ENCODE data around the gene SNU13. TPM values are rescaled to one million over a fixed set of nuclear protein-coding genes. Genes with fewer than 3 reads are reported as not detected.
"Not testable (repeated sequence)": the region's sequence is repeated elsewhere in the genome, so short reads cannot be mapped to it uniquely, and the experiment has no call there.

The SNU13 gene
- total and polyA plus RNA-seq, 2 donors (not counting 1 experiment from before 2014, with no cell fraction given), result 99.0 to 114 TPM

DNA sequence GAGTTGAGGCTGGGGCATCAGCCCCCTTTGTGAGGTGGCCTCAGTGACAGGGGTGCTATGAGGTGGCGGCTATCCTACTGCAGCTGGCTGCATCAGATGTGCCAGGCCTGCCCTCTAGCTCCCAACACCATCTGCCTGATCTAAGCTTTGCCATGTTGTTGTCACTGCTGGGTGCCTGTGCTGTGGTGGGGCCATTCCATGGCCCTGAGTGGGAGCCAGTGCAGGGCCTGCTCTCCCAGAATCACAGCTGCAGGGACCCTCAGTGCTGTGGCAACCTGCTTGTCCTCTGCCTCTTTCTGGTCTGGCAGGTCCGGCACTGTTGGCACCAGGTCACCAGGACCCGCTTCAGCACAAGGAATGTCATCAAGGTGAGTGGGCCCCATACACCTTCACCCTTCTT lies 1.8 kb upstream of the SNU13 start:
- CTCF ChIA-PET, result interaction anchor here (1.0 kb wide), 1 partner anchor 251 kb away, joined by 3 read pairs; no protein-coding TSS in a partner anchor

GRCh38 chr22:41687901-41688364 lies 734 bp downstream of the SNU13 start:
- Mint-ChIP-seq H3K27me3 (no peaks in the 10 kb centered on the region), H3K4me3 (peak overlapping the region; percentile 91), H3K9me3 (ENCODE audit: insufficient read depth) (no peaks in the 10 kb centered on the region), H3K4me1 (peaks cover 32% of the 10 kb centered on the region), H3K27ac (peak overlapping the region; percentile 97)
- H4K20me1 ChIP-seq (ENCODE audit: control insufficient read depth, insufficient read depth, low read length, poor library complexity, severe bottlenecking), result peaks cover 15% of the 10 kb centered on the region
- no peaks in the 10 kb centered on the region for H3K27me3 ChIP-seq (replicated peaks in 1 of 4; ENCODE audit: control extremely low read depth in 1 of 4, control insufficient read depth in 3 of 4, insufficient read depth in 4 of 4, low read length in 3 of 4)
- POLR2A ChIA-PET, result interaction anchor here (0.5 to 2.0 kb wide), 11 partner anchors 11 to 1332 kb away, joined by 3 to 11 read pairs (median 6); partner anchors contain the start of genes MEI1, NDUFA6, PMM1 and SREBF2
- CTCF ChIA-PET, result interaction anchor here (0.9 to 4.3 kb wide), 3 partner anchors 10 to 253 kb away, joined by 3 to 36 read pairs (median 6); partner anchors contain the start of gene MEI1
- H3K9ac ChIP-seq (ENCODE audit: low read length), result peak overlapping the region; percentile 93
- peak overlapping the region; percentile 92 to 96 for H3K27ac ChIP-seq (ENCODE audit: low read length in 2 of 2)
- H3K4me2 ChIP-seq (replicated peaks; ENCODE audit: low read depth, low read length, poor library complexity, severe bottlenecking), result peak overlapping the region; percentile 94
- intact Hi-C loops (cut with micrococcal nuclease), result loop anchor here (1.0 to 5.0 kb wide), 5 partner anchors 9 to 306 kb away; partner anchors contain the start of genes CCDC134 and TEF
- H3K9me3 ChIP-seq (ENCODE audit: control extremely low read depth in 1 of 3, control insufficient read depth in 2 of 3, insufficient read depth in 1 of 3, low read length in 2 of 3), result no peaks in the 10 kb centered on the region
- no peaks in the 10 kb centered on the region for H3K36me3 ChIP-seq (replicated peaks in 1 of 2; ENCODE audit: control extremely low read depth in 1 of 2, control insufficient read depth in 1 of 2, extremely low read depth in 1 of 2, insufficient read depth in 2 of 2, low read length in 1 of 2)
- DNase-seq, result peak; percentile 54
- H2AFZ ChIP-seq (ENCODE audit: insufficient read depth, low read depth, low read length, poor library complexity, severe bottlenecking), result peak overlapping the region; percentile 69
- H3K79me2 ChIP-seq (ENCODE audit: control insufficient read depth, insufficient read depth, low read length), result peaks cover 60% of the 10 kb centered on the region
- H3K4me3 ChIP-seq (ENCODE audit: control extremely low read depth in 1 of 5, extremely low read depth in 1 of 5, insufficient read depth in 1 of 5, low read depth in 2 of 5, low read length in 4 of 5), result peak overlapping the region; percentile 74 to 99 (median 96)
- H3K4me1 ChIP-seq (ENCODE audit: control insufficient read depth in 2 of 2, insufficient read depth in 2 of 2, low read length in 2 of 2), result peaks cover 13 to 26% of the 10 kb centered on the region in 2 donors
- ATAC-seq (ENCODE audit: low read depth), result no peak
- WGBS (ENCODE audit: insufficient coverage), result 1% methylated on average over 11 of the region's 20 CpGs
- no peak for TF ChIP-seq EZH2 (IDR thresholded peaks at IDR 0.05; ENCODE audit: borderline replicate concordance, insufficient read depth, low read depth, low read length, poor library complexity, severe bottlenecking)
- TF ChIP-seq, protein P1, sequence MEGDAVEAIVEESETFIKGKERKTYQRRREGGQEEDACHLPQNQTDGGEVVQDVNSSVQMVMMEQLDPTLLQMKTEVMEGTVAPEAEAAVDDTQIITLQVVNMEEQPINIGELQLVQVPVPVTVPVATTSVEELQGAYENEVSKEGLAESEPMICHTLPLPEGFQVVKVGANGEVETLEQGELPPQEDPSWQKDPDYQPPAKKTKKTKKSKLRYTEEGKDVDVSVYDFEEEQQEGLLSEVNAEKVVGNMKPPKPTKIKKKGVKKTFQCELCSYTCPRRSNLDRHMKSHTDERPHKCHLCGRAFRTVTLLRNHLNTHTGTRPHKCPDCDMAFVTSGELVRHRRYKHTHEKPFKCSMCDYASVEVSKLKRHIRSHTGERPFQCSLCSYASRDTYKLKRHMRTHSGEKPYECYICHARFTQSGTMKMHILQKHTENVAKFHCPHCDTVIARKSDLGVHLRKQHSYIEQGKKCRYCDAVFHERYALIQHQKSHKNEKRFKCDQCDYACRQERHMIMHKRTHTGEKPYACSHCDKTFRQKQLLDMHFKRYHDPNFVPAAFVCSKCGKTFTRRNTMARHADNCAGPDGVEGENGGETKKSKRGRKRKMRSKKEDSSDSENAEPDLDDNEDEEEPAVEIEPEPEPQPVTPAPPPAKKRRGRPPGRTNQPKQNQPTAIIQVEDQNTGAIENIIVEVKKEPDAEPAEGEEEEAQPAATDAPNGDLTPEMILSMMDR (IDR thresholded peaks at IDR 0.05), result no peak

More for the DNA sequence above, 1.8 kb upstream of the SNU13 start:
- H3K9me3 ChIP-seq (ENCODE audit: control extremely low read depth in 1 of 3, control insufficient read depth in 2 of 3, insufficient read depth in 1 of 3, low read length in 2 of 3), result no peaks in the 10 kb centered on the region
- peaks cover 10 to 23% of the 10 kb centered on the region in 2 donors for H3K4me1 ChIP-seq (ENCODE audit: control insufficient read depth in 2 of 2, insufficient read depth in 2 of 2, low read length in 2 of 2)
- intact Hi-C loops (cut with micrococcal nuclease), result loop anchor here (10.0 kb wide), 1 partner anchor 744 kb away; the partner anchor contains the start of gene NFAM1
- peak overlapping the region; percentile 62 for H3K4me3 Mint-ChIP-seq
- H2AFZ ChIP-seq (ENCODE audit: insufficient read depth, low read depth, low read length, poor library complexity, severe bottlenecking), result no peak overlapping the region
- no peaks in the 10 kb centered on the region for H3K27me3 ChIP-seq (replicated peaks in 1 of 4; ENCODE audit: control extremely low read depth in 1 of 4, control insufficient read depth in 3 of 4, insufficient read depth in 4 of 4, low read length in 3 of 4)
- no peaks in the 10 kb centered on the region for H3K27me3 Mint-ChIP-seq
- peak overlapping the region in 1 of 2 donors; percentile 32 for H3K27ac ChIP-seq (ENCODE audit: low read length in 2 of 2)
- no peak for ATAC-seq (ENCODE audit: low read depth)
- no peak for DNase-seq
- H3K27ac Mint-ChIP-seq, result peak overlapping the region; percentile 81
- H3K4me2 ChIP-seq (replicated peaks; ENCODE audit: low read depth, low read length, poor library complexity, severe bottlenecking), result no peak overlapping the region
- TF ChIP-seq, protein P1 (IDR thresholded peaks at IDR 0.05), result no peak
- no peak for TF ChIP-seq EZH2 (IDR thresholded peaks at IDR 0.05; ENCODE audit: borderline replicate concordance, insufficient read depth, low read depth, low read length, poor library complexity, severe bottlenecking)
- H3K79me2 ChIP-seq (ENCODE audit: control insufficient read depth, insufficient read depth, low read length), result peaks cover 35% of the 10 kb centered on the region
- WGBS (ENCODE audit: insufficient coverage), result 100% methylated on average over 3 of the region's 3 CpGs
- no peak overlapping the region for H3K4me3 ChIP-seq (ENCODE audit: control extremely low read depth in 1 of 5, extremely low read depth in 1 of 5, insufficient read depth in 1 of 5, low read depth in 2 of 5, low read length in 4 of 5)
- no peak overlapping the region for H3K9ac ChIP-seq (ENCODE audit: low read length)
- peaks cover 0 to 6% of the 10 kb centered on the region in 2 experiments for H3K36me3 ChIP-seq (replicated peaks in 1 of 2; ENCODE audit: control extremely low read depth in 1 of 2, control insufficient read depth in 1 of 2, extremely low read depth in 1 of 2, insufficient read depth in 2 of 2, low read length in 1 of 2)
- POLR2A ChIA-PET, result interaction anchor here (0.7 kb wide), 1 partner anchor 15 kb away, joined by 4 read pairs; no protein-coding TSS in a partner anchor
- no peaks in the 10 kb centered on the region for H4K20me1 ChIP-seq (ENCODE audit: control insufficient read depth, insufficient read depth, low read length, poor library complexity, severe bottlenecking)
- no peaks in the 10 kb centered on the region for H3K9me3 Mint-ChIP-seq (ENCODE audit: insufficient read depth)
- H3K4me1 Mint-ChIP-seq, result peaks cover 29% of the 10 kb centered on the region

DNA sequence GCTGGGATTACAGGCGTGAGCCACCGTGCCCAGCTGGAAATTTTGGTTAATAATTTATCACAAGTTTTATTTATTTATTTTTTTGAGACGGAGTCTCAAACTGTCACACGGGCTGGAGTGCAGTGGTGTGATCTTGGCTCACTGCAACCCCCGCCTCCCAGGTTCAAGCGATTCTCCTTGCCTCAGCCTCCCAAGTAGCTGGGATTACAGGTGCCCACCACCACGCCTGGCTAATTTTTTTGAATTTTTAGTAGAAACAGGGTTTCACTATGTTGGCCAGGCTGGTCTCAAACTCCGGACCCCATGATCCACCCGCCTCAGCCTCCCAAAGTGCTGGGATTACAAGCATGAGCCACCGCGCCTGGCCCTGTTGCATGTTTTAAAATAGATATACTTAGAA lies 1.8 kb downstream of the SNU13 start:
- H4K20me1 ChIP-seq (ENCODE audit: control insufficient read depth, insufficient read depth, low read length, poor library complexity, severe bottlenecking), result peaks cover 19% of the 10 kb centered on the region
- 91% methylated on average over 5 of the region's 11 CpGs for WGBS (ENCODE audit: insufficient coverage)
- CTCF ChIA-PET, result interaction anchor here (1.9 to 4.3 kb wide), 2 partner anchors 11 to 254 kb away, joined by 6 to 36 read pairs; partner anchors contain the start of gene MEI1
- POLR2A ChIA-PET; H3K27me3 Mint-ChIP-seq; H3K9me3 Mint-ChIP-seq (ENCODE audit: insufficient read depth); DNase-seq; H3K27me3 ChIP-seq (replicated peaks in 1 of 4; ENCODE audit: control extremely low read depth in 1 of 4, control insufficient read depth in 3 of 4, insufficient read depth in 4 of 4, low read length in 3 of 4); ATAC-seq (ENCODE audit: low read depth); H3K27ac ChIP-seq (ENCODE audit: low read length in 2 of 2); H3K4me3 ChIP-seq (ENCODE audit: control extremely low read depth in 1 of 5, extremely low read depth in 1 of 5, insufficient read depth in 1 of 5, low read depth in 2 of 5, low read length in 4 of 5); H3K27ac Mint-ChIP-seq; H3K36me3 ChIP-seq (replicated peaks in 1 of 2; ENCODE audit: control extremely low read depth in 1 of 2, control insufficient read depth in 1 of 2, extremely low read depth in 1 of 2, insufficient read depth in 2 of 2, low read length in 1 of 2); H3K9ac ChIP-seq (ENCODE audit: low read length); H2AFZ ChIP-seq (ENCODE audit: insufficient read depth, low read depth, low read length, poor library complexity, severe bottlenecking); H3K9me3 ChIP-seq (ENCODE audit: control extremely low read depth in 1 of 3, control insufficient read depth in 2 of 3, insufficient read depth in 1 of 3, low read length in 2 of 3): not testable (repeated sequence)
- Mint-ChIP-seq H3K4me1 (peaks cover 37% of the 10 kb centered on the region), H3K4me3 (peak overlapping the region; percentile 91)
- H3K79me2 ChIP-seq (ENCODE audit: control insufficient read depth, insufficient read depth, low read length), result peaks cover 70% of the 10 kb centered on the region
- H3K4me1 ChIP-seq (ENCODE audit: control insufficient read depth in 2 of 2, insufficient read depth in 2 of 2, low read length in 2 of 2), result peaks cover 15 to 30% of the 10 kb centered on the region in 2 donors
- intact Hi-C loops (cut with micrococcal nuclease), result loop anchor here (5.0 kb wide), 1 partner anchor 305 kb away; the partner anchor contains the start of gene TEF
- H3K4me2 ChIP-seq (replicated peaks; ENCODE audit: low read depth, low read length, poor library complexity, severe bottlenecking), result peak overlapping the region; percentile 94

All from B cell (primary cell).